ENCODE data around the gene AMPD2. TPM values are rescaled to one million over a fixed set of nuclear protein-coding genes. Genes with fewer than 3 reads are reported as not detected.
"Not testable (repeated sequence)": the region's sequence is repeated elsewhere in the genome, so short reads cannot be mapped to it uniquely, and the experiment has no call there.

Gene AMPD2
- total RNA-seq, 1 donor from 2014 or later, result 49.3 TPM

DNA sequence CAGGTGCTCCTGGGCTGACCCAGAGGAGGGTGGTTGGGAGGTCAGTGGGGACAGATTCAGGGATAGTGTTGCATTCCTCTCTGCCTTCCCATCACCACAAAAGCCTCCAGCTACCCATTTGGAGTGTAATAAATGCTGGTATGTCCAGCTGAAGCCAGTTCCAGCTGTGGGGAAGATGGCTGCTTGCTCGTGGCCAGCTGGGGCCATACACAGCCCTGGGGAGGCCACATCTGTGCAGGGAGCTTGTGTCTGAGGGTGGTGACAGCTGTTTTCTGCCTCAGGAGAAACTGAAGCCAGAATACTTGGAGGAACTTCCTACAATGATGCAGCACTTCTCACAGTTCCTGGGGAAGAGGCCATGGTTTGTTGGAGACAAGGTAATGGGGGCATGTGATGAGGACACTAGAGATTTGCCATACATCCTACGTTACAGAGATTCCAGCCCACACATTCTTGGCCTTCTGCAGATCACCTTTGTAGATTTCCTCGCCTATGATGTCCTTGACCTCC lies 39.0 kb downstream of the AMPD2 start:
- Mint-ChIP-seq H3K4me3 (ENCODE audit: unreplicated experiment) (peak overlapping the region; percentile 32), H3K9me3 (ENCODE audit: unreplicated experiment) (peaks cover 5% of the 10 kb centered on the region), H3K27me3 (ENCODE audit: unreplicated experiment) (peaks cover 5% of the 10 kb centered on the region), H3K36me3 (ENCODE audit: unreplicated experiment) (peaks cover 3% of the 10 kb centered on the region), H3K4me1 (ENCODE audit: low read depth, unreplicated experiment) (peaks cover 33% of the 10 kb centered on the region), H3K27ac (ENCODE audit: unreplicated experiment) (peak overlapping the region; percentile 55)
- no peak for DNase-seq
- TF ChIP-seq CTCF (IDR thresholded peaks at IDR 0.05; ENCODE audit: partially characterized antibody, unreplicated experiment), result no peak

DNA sequence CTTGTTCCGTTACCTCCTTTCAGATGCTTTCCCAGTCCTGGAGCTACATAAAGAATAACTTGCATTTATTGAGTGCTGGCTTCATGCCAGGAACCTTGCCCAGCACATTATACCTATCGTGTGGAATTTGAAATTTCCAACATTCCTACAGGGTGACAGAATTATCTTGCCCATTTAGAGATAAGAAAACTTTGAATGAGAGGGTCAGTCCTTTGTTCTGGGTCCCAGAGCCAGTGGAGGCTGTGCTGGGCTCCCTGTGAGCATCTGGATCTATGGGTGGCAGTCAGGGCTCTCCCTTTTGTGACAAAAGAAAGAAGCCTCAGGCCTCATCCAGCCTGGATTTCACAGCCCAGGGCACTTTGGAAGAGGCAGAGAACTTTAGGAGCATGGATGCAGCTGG lies 39.5 kb downstream of the AMPD2 start:
- no peak for TF ChIP-seq CTCF (IDR thresholded peaks at IDR 0.05; ENCODE audit: partially characterized antibody, unreplicated experiment)
- Mint-ChIP-seq H3K4me3 (ENCODE audit: unreplicated experiment) (peak overlapping the region; percentile 32), H3K9me3 (ENCODE audit: unreplicated experiment) (peaks cover 5% of the 10 kb centered on the region), H3K4me1 (ENCODE audit: low read depth, unreplicated experiment) (peaks cover 33% of the 10 kb centered on the region), H3K27me3 (ENCODE audit: unreplicated experiment) (peaks cover 5% of the 10 kb centered on the region), H3K36me3 (ENCODE audit: unreplicated experiment) (peaks cover 3% of the 10 kb centered on the region), H3K27ac (ENCODE audit: unreplicated experiment) (no peak overlapping the region)
- no peak for DNase-seq

GRCh38 chr1:109659997-109660690 lies 40.5 kb downstream of the AMPD2 start:
- TF ChIP-seq CTCF (IDR thresholded peaks at IDR 0.05; ENCODE audit: partially characterized antibody, unreplicated experiment), result no peak
- H3K27ac Mint-ChIP-seq (ENCODE audit: unreplicated experiment), result peak overlapping the region; percentile 31
- peak overlapping the region; percentile 57 for H3K4me3 Mint-ChIP-seq (ENCODE audit: unreplicated experiment)
- H3K4me1 Mint-ChIP-seq (ENCODE audit: low read depth, unreplicated experiment), result peaks cover 30% of the 10 kb centered on the region
- peaks cover 3% of the 10 kb centered on the region for H3K36me3 Mint-ChIP-seq (ENCODE audit: unreplicated experiment)
- H3K9me3 Mint-ChIP-seq (ENCODE audit: unreplicated experiment), result peaks cover 5% of the 10 kb centered on the region
- H3K27me3 Mint-ChIP-seq (ENCODE audit: unreplicated experiment), result peaks cover 2% of the 10 kb centered on the region
- no peak for DNase-seq

DNA sequence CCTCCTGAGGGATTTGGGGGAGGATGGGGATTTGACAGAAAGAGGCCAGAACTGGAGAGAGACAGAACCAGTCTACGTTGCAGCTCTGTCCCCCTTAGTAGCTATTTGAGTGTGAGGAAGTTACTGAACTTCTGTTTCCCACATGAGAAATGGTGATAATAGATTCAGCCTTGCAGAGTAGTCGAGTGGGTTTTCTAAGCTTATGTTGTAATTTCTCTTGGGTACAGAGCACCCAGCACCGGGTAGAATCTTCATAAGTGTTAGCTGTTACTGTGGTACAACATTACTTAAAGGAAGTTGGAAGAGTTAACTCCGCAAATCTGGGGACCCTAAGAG lies 41.0 kb downstream of the AMPD2 start:
- H3K9me3 Mint-ChIP-seq (ENCODE audit: unreplicated experiment); H3K36me3 Mint-ChIP-seq (ENCODE audit: unreplicated experiment); H3K27me3 Mint-ChIP-seq (ENCODE audit: unreplicated experiment); H3K4me3 Mint-ChIP-seq (ENCODE audit: unreplicated experiment); H3K27ac Mint-ChIP-seq (ENCODE audit: unreplicated experiment); DNase-seq: not testable (repeated sequence)
- peaks cover 30% of the 10 kb centered on the region for H3K4me1 Mint-ChIP-seq (ENCODE audit: low read depth, unreplicated experiment)

DNA sequence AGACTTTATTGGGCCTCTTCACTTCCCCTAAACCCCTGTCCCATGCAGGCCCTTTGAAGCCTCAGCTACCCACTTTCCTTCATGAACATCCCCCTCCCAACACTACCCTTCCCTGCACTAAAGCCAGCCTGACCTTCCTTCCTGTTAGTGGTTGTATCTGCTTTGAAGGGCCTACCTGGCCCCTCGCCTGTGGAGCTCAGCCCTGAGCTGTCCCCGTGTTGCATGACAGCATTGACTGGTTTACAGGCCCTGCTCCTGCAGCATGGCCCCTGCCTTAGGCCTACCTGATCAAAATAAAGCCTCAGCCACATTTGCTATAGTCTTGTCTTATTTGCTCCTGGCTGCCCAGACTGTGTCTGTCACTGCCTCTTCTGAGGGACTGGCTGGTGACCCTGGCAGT lies 41.8 kb downstream of the AMPD2 start:
- Mint-ChIP-seq H3K9me3 (ENCODE audit: unreplicated experiment) (peaks cover 5% of the 10 kb centered on the region), H3K36me3 (ENCODE audit: unreplicated experiment) (peaks cover 3% of the 10 kb centered on the region), H3K27ac (ENCODE audit: unreplicated experiment) (no peak overlapping the region), H3K27me3 (ENCODE audit: unreplicated experiment) (peaks cover 2% of the 10 kb centered on the region), H3K4me3 (ENCODE audit: unreplicated experiment) (no peak overlapping the region), H3K4me1 (ENCODE audit: low read depth, unreplicated experiment) (peaks cover 30% of the 10 kb centered on the region)
- DNase-seq, result no peak
- TF ChIP-seq CTCF (IDR thresholded peaks at IDR 0.05; ENCODE audit: partially characterized antibody, unreplicated experiment), result no peak

All from glutamatergic neuron (in vitro differentiated cells).